Fibroblast of peridontal ligament (primary cell): ENCODE results near the gene NXN.

ENCODE experiments used
- DNase-seq: peaks from one replicate; pipeline ENCODE4 v3.0.0-alpha.2; 2010; ENCODE audit errors: extremely low read depth

Gene NXN

DNA sequence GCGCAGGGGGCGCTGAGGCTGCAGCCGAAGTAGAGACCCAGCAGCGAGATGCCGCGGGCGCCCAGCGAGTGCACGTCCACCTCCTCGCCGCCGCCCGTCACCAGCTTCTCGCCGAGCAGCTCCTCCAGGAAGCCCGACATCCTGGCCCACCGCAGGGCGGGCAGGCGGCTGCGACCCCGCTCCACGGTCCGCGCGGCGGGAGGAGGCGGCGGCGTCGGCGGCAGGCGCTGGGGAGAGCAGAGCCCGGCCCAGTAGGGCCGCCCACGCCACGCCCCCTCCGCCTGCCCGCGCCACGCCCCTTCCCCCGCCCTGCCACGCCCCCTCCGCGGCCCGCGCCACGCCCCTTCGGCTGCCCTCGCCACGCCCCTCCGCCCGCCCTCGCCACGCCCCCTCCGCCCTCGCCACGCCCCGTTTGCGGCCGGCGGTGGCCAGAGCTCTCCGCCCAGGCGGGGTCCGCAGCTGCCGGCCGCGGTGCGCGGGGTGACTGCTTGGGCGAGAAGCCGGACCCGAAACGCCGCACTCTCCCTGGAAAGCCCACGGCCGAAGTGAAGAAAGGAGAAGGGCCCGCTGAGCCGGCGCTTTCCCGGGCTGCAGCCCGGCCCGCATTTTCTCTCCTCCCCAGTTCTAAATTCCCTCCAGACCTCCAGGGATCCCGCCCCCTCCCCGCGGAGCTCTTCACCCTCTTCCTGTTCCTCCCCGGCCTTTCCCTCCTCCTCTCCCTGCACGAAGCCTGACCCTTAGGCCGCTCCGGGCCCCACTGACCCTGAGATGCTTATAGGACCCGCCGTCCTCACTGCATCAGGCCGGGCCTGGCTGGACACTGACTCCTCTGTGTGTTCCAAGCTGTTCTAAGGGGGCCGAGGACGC, at the start of gene NXN:
TSS of gene NXN (minus strand) at position 238 of the 867 bp plus-strand sequence.
- peak; percentile 60 for DNase-seq

DNA sequence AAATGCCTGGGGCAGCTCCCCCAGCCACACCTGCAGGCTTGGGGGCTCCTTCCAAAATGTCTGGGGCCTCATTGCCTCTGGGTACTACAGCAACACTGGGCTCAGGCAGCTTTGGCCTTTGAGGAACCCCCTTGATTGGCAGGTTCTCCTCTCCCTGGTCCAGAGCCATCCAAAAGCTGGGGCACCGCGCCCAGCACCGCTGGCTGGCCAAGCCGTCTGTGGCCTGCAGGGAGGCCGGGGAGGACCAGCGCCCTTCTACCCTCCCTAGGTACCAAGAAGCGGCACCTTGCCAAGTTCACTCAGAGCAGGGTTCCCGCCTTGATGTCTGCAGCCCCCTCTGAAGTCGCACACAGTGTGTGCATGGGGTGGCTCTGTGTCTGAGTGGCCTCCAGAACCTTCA, 47.5 kb upstream of the NXN start:
- no peak for DNase-seq

GRCh38 chr17:1026599-1026975, 47.0 kb upstream of the NXN start:
- DNase-seq = no peak

GRCh38 chr17:1025733-1026598, 46.4 kb upstream of the NXN start:
- no peak for DNase-seq

GRCh38 chr17:1024076-1024475, 44.5 kb upstream of the NXN start:
- DNase-seq = no peak

- no peak for DNase-seq
Observed at GRCh38 chr17:1022278-1023024, 42.9 kb upstream of the NXN start.

DNA sequence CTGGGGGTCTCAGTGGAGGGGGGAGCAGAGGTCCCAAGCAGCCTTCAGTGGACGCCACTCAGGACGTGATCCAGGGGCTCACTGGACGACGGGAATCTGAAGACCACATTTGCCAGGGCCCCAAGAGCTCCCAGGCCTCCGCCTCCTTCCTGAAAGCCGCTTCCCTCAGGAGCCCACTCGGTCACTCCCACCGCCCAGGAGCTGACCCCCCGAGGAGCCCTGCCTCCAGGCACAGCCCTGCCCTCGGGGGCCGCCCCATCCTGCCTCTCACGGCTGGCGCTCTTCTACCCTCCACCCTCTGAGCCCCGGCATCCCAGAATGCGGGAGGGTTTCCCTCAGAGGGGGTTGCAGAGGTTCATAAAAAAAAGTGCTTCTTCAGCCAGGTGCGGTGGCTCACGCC, 41.6 kb upstream of the NXN start:
- DNase-seq = no peak

DNA sequence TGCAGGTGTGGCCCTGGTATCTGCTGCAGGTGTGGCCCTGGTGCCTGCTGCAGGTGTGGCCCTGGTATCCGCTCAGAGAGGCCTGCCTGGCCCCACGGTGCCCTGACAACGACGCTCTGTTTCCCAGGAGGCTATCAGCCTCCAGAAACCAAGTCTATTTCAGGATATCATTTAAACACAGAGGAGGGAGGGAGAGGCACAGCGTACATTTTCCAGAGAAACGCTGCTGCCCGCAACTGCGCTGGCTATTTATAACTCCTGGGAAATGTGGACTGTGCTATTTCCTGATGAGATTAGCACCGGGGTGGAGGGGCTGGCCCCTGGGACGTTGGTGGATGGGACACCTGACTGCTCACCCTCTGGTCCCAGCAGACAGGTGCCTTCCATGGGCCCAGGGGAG, 39.9 kb upstream of the NXN start:
- DNase-seq = no peak

- no peak for DNase-seq
Observed at GRCh38 chr17:1018547-1018946, 39.0 kb upstream of the NXN start.

DNA sequence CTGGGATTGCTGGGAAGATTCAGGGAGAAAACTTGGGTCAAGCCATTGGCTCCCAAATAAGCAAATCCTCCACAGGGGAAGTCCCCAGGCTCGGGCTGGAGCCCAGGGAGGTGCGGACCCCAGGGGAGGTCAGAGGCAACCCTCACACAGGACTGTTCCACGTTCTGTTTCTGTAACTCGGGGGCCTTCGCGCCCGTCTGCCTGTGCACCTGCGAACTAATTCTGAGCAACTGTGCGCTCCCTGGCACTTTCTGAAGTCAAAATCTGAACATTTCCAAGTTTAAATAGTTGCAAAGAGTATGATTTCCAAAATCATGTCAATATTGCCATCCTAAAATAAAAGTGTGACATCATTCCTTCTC, 34.1 kb upstream of the NXN start:
- DNase-seq = no peak

DNA sequence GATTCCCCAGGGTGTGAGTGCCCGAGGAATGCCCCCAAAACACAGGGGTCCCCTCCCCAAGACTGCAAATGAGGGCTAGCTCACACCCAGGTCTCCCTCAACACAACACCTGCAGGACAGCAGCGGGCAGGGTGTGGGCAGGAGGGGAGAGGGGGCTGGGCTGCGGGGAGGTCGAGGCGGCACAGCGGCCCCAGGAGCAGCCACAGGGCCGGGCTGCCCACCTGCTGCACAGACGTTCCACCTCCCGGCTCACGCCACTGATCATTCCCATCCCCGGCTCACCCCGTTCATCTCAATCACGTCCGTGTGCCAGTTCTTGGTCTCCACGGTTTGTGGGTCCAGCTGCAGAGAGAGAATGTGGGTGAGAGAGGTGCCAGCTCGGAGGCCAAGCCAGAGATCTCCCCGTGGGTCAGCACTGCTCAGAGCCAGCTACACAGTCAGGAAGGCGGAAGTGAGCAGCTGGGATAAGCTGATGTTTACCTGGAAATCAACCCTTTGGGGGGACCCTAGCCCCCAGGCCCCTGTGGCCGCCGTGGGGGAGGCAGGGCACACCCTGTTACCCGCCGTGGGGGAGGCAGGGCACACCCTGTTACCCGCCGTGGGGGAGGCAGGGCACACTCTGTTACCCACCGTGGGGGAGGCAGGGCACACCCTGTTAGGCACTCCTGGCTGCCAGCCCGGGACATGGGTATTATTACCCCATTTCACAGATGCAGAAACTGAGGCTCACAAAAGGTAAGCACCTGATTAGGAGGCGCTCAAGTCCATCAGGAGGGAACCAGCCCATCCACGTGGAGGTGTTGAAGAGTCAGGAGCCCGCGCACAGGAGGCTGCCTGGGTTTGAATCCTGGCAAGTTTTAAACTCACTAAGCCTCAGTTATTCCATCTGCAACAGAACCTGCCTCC, 33.5 kb upstream of the NXN start:
- DNase-seq = no peak

- DNase-seq = no peak
Observed at GRCh38 chr17:1011760-1012735, 32.5 kb upstream of the NXN start.

GRCh38 chr17:1011138-1011537, 31.6 kb upstream of the NXN start:
- DNase-seq = no peak

- DNase-seq = no peak
Observed at GRCh38 chr17:1010586-1010985, 31.0 kb upstream of the NXN start.

DNA sequence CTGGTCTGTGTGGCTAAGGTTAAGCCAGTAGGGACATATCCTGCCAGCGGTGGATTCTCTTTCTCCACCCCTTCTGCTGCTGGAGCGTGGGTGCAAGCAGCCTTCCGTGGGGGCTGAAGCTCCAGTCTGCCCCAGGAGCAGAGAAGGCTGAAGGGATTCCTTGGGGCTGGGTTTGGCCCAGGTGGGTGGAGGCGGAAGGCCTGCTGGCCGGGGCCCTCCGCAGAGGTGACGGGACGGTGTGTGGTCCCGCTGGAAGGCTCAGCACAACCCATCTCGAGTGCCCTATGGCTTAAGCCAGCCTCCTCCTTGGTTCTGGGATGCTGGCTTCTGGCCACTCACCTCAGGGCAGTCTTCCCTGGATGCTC, 30.5 kb upstream of the NXN start:
- no peak for DNase-seq

GRCh38 chr17:1009229-1010085, 29.9 kb upstream of the NXN start:
- DNase-seq = no peak

DNA sequence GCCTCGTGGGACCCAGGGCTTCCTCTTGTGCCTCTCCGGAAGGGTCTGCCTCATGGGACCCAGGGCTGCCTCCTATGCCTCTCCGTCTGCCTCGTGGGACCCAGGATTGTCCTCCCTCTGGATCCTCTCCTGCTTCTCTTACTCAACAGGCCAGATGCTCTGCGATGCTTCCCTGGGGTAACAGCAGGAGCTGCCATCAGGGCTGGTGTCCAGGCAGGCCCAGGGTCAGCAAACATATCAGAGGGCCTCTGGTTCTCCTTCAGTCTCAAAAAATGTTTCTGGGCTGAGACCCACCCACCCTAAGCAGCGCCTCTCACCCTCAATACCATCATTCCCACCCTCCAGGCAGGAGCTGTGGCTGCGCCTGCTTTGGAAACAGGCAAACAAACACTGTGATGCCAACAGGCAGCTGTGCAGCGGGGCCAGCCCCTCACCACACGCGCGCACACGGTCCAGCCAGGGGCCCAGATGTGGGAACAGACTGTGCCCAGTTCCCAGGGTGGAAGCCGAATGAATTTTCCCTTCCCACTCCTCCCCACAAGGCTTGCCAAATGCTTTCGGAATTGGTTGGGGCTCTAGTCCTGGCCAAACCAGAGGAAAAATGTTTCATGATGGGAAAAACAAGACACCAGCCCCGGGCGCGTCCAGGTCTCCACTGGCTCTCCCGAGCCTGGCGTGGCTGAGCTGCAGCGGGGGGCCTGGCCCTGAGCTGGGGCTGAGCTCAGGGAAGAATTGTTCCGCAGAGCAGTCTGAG, 28.6 kb upstream of the NXN start:
- peak; percentile 71 for DNase-seq

- no peak for DNase-seq
Observed at GRCh38 chr17:1007310-1008007, 27.9 kb upstream of the NXN start.
